Measurements from ENCODE around the gene TBX5. TPM values are rescaled to one million over a fixed set of nuclear protein-coding genes. Genes with fewer than 3 reads are reported as not detected.

Gene TBX5
- polyA plus RNA-seq, 4 donors: 0.13 TPM; not detected in 3

DNA sequence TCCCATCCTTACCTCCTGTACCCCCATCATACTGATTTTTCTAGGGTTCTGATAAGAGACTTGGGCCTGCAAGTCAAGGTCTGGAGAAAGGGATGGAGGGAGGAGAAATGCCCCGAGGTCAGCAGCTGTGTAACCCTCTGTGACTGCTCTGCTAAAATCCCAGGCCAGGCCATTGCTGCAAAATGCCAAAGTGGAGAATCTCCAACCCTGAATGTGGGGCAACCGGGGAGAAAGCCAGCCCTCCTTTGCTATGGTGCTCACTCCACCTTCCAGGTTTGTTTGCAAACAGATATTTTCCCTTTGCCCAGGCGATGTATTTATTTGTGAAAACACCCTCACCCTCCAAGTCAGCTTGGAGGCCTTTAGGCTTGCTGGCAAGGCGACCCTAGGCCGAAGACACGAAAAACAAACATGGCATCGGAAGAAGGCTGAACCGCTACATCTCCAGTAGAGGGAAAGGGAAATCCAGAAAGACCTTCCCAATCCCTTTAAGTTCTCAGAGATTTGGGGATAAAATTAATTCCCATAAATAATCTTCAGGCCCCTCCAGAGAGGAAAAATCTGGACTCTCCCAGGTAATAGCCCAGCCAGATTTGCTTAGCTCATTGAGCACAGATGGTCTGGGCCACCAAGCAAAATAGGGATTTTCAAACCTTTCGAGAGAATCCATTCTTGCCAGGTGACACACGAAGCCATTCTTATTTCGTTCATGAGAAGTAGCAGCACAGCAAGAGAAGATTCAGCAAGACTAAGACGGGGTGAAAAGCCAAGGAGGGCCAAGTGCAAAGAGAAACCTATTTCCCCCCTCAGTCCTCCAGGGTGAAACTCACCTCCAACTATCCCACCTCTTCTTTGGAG lies 1.3 kb upstream of the TBX5 start:
- no peak for DNase-seq (ENCODE audit: low read depth in 4 of 4, low spot score in 3 of 4)

- DNase-seq (ENCODE audit: low read depth in 4 of 4, low spot score in 3 of 4): no peak
Observed at GRCh38 chr12:114406316-114406983, 506 bp upstream of the TBX5 start.

DNA sequence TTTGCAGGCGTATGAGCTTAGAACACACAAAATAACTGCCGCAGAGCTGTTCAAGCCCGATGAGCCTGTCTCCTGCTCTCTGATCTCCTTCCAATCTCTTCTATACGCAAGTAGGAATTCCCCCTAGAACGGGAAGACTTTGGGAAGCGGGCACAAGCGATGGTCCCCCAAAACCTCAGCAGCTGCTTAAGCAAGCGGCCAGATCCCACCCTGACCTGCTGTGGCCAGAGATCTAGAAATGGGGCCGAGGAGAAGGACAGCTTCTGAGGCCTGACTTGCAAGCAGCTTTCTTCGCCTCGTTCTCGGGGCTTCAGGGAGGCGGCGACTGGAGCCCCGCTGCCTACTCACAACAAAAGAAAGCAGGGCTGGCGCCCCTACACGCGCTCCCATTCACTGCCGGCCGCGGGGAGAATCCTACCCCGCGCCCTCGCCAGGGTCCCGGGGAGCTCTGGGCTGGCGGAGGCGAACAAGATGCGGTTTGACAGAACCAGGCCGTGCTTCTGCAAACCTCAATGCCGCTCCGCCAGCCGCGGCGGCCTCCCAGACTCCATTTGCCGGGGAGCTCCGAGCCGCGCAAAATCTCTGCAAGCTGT lies 922 bp downstream of the TBX5 start:
- DNase-seq (ENCODE audit: low read depth in 4 of 4, low spot score in 3 of 4): no peak

DNA sequence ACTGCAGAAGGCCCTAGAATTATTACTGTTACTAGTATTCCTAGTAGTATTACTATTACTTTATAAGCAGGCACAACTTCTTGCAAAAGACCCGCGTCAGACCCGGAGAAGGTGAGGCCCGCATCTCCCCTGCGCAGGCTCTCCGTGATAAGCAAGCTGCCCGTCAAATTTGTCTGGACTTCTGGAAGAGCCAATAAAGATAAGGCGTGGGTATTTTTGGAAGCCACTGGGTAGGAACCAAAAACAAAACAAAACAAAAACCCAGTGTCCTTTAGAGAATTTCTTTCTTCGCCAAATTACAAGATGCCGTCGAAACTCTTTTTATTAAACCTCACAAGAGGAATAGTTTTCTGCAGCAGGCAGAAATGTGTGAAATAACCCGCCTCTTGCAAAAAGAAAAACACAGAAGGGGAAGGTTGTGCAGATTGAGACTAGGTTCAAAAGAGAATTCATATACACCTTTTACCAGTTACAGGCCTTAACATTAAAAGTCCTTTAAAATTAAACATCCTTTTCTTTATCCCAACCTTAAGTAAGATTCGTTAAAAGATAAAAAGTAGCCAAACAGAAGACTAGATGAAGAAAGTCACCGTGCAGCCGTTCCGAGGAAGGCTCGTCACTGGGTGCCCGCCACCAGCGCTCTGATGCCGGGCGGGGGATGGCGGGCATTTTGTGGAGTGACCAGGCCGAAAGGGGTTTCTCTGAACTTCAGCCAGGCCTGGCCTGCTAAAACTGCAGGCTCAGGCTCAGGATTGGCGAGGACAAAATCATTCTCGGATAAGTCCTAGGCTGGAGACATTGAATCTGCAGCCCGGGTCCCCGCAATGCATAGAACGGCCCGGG lies 1.6 kb downstream of the TBX5 start:
- DNase-seq (ENCODE audit: low read depth in 4 of 4, low spot score in 3 of 4): no peak

- no peak for DNase-seq (ENCODE audit: low read depth in 4 of 4, low spot score in 3 of 4)
Observed at GRCh38 chr12:114403690-114404066, 2.3 kb downstream of the TBX5 start.

- DNase-seq (ENCODE audit: low read depth in 4 of 4, low spot score in 3 of 4): no peak
Observed at GRCh38 chr12:114403011-114403689, 2.8 kb downstream of the TBX5 start.

GRCh38 chr12:114402084-114402717 lies 3.7 kb downstream of the TBX5 start:
- no peak for DNase-seq (ENCODE audit: low read depth in 4 of 4, low spot score in 3 of 4)

GRCh38 chr12:114401328-114402083 lies 4.4 kb downstream of the TBX5 start:
- no peak for DNase-seq (ENCODE audit: low read depth in 4 of 4, low spot score in 3 of 4)

- DNase-seq (ENCODE audit: low read depth in 4 of 4, low spot score in 3 of 4): no peak
Observed at GRCh38 chr12:114400925-114401324, 5.0 kb downstream of the TBX5 start.

- no peak for DNase-seq (ENCODE audit: low read depth in 4 of 4, low spot score in 3 of 4)
Observed at GRCh38 chr12:114400361-114400811, 5.6 kb downstream of the TBX5 start.

DNA sequence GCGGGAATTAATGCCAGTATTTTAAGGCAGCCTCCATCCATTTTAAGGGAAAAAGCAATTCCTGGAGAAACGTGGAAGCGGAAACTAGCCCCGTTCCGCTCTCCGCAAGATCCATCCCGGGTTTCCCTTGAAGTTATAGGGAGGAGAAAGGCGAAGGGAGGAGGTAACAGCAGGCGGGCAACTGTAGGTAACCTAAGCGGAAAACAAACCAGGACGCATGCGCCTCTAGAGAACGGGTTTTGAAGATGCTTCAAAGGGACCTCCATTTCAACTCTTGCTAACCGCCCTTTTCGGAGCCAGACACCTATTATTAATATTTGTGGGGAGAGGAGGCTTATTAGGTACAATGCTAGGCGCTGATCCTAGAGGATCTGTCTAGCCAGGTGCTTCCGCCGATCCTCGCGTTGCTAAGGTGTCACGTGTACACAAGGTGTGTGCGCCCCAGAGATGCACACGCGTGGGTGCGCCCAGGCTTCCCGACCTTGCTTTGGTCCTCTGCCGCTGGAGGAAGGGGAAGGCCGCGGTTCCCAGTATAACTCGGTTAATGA lies 6.2 kb downstream of the TBX5 start:
- DNase-seq (ENCODE audit: low read depth in 4 of 4, low spot score in 3 of 4): no peak

DNA sequence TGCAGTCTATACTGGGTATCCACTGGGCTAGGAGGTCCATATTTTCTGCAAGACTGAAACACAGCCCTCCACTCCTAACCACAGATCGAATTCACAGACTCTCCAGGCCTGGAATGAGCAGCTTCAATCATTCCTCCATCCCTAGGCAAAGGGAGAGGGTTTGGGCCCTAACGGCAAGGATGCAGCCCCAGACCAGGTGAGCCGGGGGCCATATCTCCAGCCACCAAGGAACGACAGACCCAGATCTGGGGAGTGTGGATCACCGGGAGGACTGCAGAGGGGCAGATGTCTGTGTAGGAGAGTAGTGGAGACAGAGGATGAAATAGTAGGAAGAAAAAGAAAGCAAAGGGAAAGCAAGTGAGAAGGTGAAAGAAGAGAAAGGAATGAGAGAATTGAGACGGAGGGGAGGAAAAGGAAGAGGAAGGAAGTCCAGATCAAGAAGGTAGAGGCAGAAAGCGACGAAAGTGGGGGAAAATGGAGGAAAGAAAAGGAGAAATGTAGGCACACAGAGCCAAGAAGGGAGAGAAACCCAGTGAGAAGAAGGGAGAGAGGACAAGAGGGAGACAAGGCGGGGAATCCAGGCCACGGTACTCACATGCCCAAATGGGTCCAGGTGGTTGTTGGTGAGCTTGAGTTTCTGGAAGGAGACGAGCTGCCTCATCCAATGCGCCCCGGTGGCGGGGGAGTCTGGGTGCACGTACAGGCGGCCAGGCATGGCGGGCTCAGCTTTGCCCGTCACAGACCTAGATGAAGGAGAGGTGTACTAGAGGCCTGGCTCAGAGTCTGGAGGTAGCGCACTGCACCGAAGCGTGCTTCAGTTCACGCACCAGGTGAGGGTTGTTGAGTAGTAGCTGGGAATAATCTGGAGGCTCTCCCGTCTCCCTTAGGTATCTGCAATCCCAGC lies 7.7 kb downstream of the TBX5 start:
- no peak for DNase-seq (ENCODE audit: low read depth in 4 of 4, low spot score in 3 of 4)

DNA sequence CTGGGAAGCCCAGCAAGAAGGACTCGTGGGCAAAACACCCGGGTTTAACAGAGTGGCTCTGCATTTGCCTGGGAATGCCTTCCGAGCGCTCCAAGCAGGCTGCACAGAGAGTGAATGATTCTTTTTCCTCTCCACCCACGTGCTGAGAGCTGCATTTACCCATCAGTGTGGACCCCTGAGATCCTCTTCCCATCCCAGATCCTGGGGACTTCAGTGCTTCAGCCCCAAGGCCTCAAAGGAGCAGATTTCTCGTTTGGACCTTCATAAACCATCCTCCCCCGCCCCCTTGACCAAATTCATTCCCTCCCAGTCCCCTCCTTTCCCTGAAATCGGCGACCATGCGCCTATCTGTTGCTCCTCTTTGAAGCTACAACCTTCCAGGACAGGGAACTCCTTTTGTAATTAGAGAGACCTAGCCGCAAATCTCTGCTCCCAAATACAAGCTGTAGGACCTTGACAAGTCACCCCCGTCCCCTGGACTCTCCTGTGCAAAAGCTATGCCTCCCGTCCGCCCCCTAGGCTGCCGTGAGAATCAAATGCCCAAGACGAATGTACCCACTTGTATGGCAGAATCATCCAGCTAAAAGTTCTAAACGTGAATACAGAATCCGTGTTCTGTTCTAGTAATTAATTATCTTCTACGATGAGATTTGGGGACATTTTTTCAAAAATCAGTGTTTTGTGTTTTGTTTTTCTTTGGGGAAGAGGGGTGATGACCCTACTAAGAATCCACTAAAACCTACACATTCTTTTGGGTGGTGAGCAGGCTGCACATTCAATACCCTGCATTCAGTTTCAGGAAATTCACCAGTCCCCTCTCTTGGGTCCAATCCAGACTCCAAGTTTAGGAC lies 8.8 kb downstream of the TBX5 start:
- no peak for DNase-seq (ENCODE audit: low read depth in 4 of 4, low spot score in 3 of 4)

- DNase-seq (ENCODE audit: low read depth in 4 of 4, low spot score in 3 of 4): no peak
Observed at GRCh38 chr12:114396153-114396868, 9.6 kb downstream of the TBX5 start.

- DNase-seq (ENCODE audit: low read depth in 4 of 4, low spot score in 3 of 4): no peak
Observed at GRCh38 chr12:114395755-114396152, 10.2 kb downstream of the TBX5 start.

- DNase-seq (ENCODE audit: low read depth in 4 of 4, low spot score in 3 of 4): no peak
Observed at GRCh38 chr12:114395233-114395632, 10.7 kb downstream of the TBX5 start.
